Astrocyte of the spinal cord (primary cell): ENCODE data around the gene OR52E5.

Experiments used
- DNase-seq: peaks from one replicate; pipeline ENCODE4 v3.0.0; 2011; ENCODE audit warnings: low read depth, low spot score
- H3K4me3 ChIP-seq: 2 replicates; pipeline ENCODE4 v1.5.1; 2011; ENCODE audit warnings: low read depth, mild to moderate bottlenecking, low read length, moderate library complexity
- CTCF ChIP-seq: IDR thresholded peaks from 2 replicates; pipeline ENCODE4 v1.5.1; 2012; ENCODE audit warnings: low read depth, mild to moderate bottlenecking, low read length, inconsistent platforms
- in situ Hi-C: cut with HindIII; loops from 2 replicates; pipeline ENCODE4 v1.10.0; 2017; ENCODE audit warnings: low sequenced_read_pairs

The OR52E5 gene

GRCh38 chr11:5880329-5880728 lies 12.7 kb upstream of the OR52E5 start, which contains the start of gene OR52E4:
Gene OR52E4 (plus strand): TSS chr11:5880629. CDS start chr11:5884293, 3,664 bp downstream.
- no peak within 1 kb of the TSS for H3K4me3 ChIP-seq
- in situ Hi-C loops, result no loop called here
- no peak for TF ChIP-seq CTCF
- no peak for DNase-seq

GRCh38 chr11:5881756-5882155 lies 11.3 kb upstream of the OR52E5 start:
- no peak for TF ChIP-seq CTCF
- H3K4me3 ChIP-seq, result no peak overlapping the region
- in situ Hi-C loops, result no loop called here
- DNase-seq, result no peak

- TF ChIP-seq CTCF, result no peak
- DNase-seq, result no peak
Measured at GRCh38 chr11:5887172-5887571, 5.8 kb upstream of the OR52E5 start.

GRCh38 chr11:5887661-5888060 lies 5.3 kb upstream of the OR52E5 start:
- no peak overlapping the region for H3K4me3 ChIP-seq
- TF ChIP-seq CTCF, result no peak
- in situ Hi-C loops, result no loop called here
- no peak for DNase-seq

More at GRCh38 chr11:5887172-5887571, 5.8 kb upstream of the OR52E5 start:
- in situ Hi-C loops, result no loop called here
- no peak overlapping the region for H3K4me3 ChIP-seq

GRCh38 chr11:5891216-5891800 lies 1.7 kb upstream of the OR52E5 start:
- in situ Hi-C loops, result no loop called here
- DNase-seq, result peak; percentile 4

GRCh38 chr11:5899534-5899933 lies 6.5 kb downstream of the OR52E5 start:
- H3K4me3 ChIP-seq, result no peak overlapping the region
- TF ChIP-seq CTCF, result no peak
- in situ Hi-C loops, result no loop called here
- DNase-seq, result no peak

More at GRCh38 chr11:5891216-5891800, 1.7 kb upstream of the OR52E5 start:
- peak; percentile 24 for TF ChIP-seq CTCF
- no peak overlapping the region for H3K4me3 ChIP-seq
